IMR-90 (cell line): ENCODE data around the gene DDC. TPM values are rescaled to one million over a fixed set of nuclear protein-coding genes. Genes with fewer than 3 reads are reported as not detected.

Experiments used
- ATAC-seq: fragments of 200-7000 bp; cut with Tn5 transposase; 2 replicates; pipeline ENCODE4 v1.9.1; 2020; ENCODE audit warnings: low read depth, mild to moderate bottlenecking, moderate library complexity
- BruUV-seq: library from RNA; stranded (reverse); fragments of 400-500 nt; replicated peaks from 2 replicates; lab custom pipeline; 2021; lab: Mats Ljungman, UMichigan
- CTCF ChIA-PET: fragments of 300-600 bp; formaldehyde crosslinking; extraction: SDS; loops from one replicate; lab custom pipeline; 2021; ENCODE audit warnings: antibody characterized with exemption; lab: Yijun Ruan, JAX
- POLR2A ChIA-PET: fragments of 300-600 bp; sonication (Branson Sonifier 250); formaldehyde crosslinking; loops from one replicate; lab custom pipeline; 2022; ENCODE audit warnings: antibody characterized with exemption; ENCODE audit not compliant: unreplicated experiment; lab: Charles Lee
- DNase-seq: peaks from one replicate; pipeline ENCODE4 v3.0.0; 2013
- H2AFZ ChIP-seq: replicated peaks from 2 replicates; pipeline ENCODE3; 2013; ENCODE audit warnings: low read length, mild to moderate bottlenecking; ENCODE audit not compliant: poor library complexity
- H2AK5ac ChIP-seq: 2 replicates; pipeline ENCODE4 v1.6.1; 2013; ENCODE audit warnings: low read depth, low read length, inconsistent platforms
- H2AK9ac ChIP-seq: replicated peaks from 2 replicates; pipeline ENCODE3; 2013; ENCODE audit warnings: mild to moderate bottlenecking, low read depth, low read length, moderate library complexity; ENCODE audit not compliant: poor library complexity
- H2BK120ac ChIP-seq: 2 replicates; pipeline ENCODE4 v1.6.1; 2013; ENCODE audit warnings: low read depth, low read length, inconsistent platforms
- H2BK15ac ChIP-seq: 3 replicates; pipeline ENCODE4 v1.6.1; 2013; ENCODE audit warnings: low read depth, low read length, inconsistent platforms
- H2BK20ac ChIP-seq: 2 replicates; pipeline ENCODE4 v1.6.1; 2013; ENCODE audit warnings: low read depth, mild to moderate bottlenecking, inconsistent platforms, low read length, moderate library complexity
- H2BK5ac ChIP-seq: 2 replicates; pipeline ENCODE4 v1.6.1; 2013; ENCODE audit warnings: mild to moderate bottlenecking, low read depth, low read length, inconsistent platforms; ENCODE audit not compliant: poor library complexity, severe bottlenecking
- H3K14ac ChIP-seq: replicated peaks from 2 replicates; pipeline ENCODE4 v1.6.1; 2013; ENCODE audit warnings: low read depth, low read length, inconsistent platforms
- H3K18ac ChIP-seq: 2 replicates; pipeline ENCODE4 v1.6.1; 2013; ENCODE audit warnings: low read depth, low read length, control low read depth
- H3K23ac ChIP-seq: 2 replicates; pipeline ENCODE4 v1.6.1; 2013; ENCODE audit warnings: low read depth, low read length, inconsistent platforms
- H3K27ac ChIP-seq: 2 replicates; pipeline ENCODE4 v1.5.1; 2013; ENCODE audit warnings: mild to moderate bottlenecking, control low read depth, low read length; ENCODE audit not compliant: insufficient read depth
- H3K27me3 ChIP-seq: 2 replicates; pipeline ENCODE4 v1.6.1; 2013; ENCODE audit warnings: low read length; ENCODE audit not compliant: control insufficient read depth, insufficient read depth
- H3K36me3 ChIP-seq: 2 replicates; pipeline ENCODE4 v1.6.1; 2013; ENCODE audit warnings: low read length, mixed read lengths; ENCODE audit not compliant: control insufficient read depth, insufficient read depth
- H3K4ac ChIP-seq: 2 replicates; pipeline ENCODE4 v1.6.1; 2013; ENCODE audit warnings: low read depth, low read length, inconsistent platforms
- H3K4me1 ChIP-seq: 2 replicates; pipeline ENCODE4 v1.6.1; 2013; ENCODE audit warnings: low read length, mixed read lengths; ENCODE audit not compliant: control insufficient read depth, insufficient read depth
- H3K4me2 ChIP-seq: 2 replicates; pipeline ENCODE4 v1.6.1; 2013; ENCODE audit warnings: low read depth, mild to moderate bottlenecking, control low read depth, low read length, moderate library complexity
- H3K4me3 ChIP-seq: 2 replicates; pipeline ENCODE4 v1.5.1; 2013; ENCODE audit warnings: low read depth, mild to moderate bottlenecking, control low read depth, low read length, moderate library complexity; ENCODE audit not compliant: insufficient read depth
- H3K56ac ChIP-seq: 2 replicates; pipeline ENCODE4 v1.6.1; 2013; ENCODE audit warnings: low read length, inconsistent platforms; ENCODE audit not compliant: insufficient read depth; ENCODE audit errors: extremely low read depth
- H3K79me1 ChIP-seq, 2 experiments: 2 replicates each; pipeline ENCODE4 v1.6.1; 2013; ENCODE audit warnings: low read length in 2 of 2, inconsistent platforms in 1 of 2, low read depth in 1 of 2
- H3K9ac ChIP-seq: 2 replicates; pipeline ENCODE4 v1.6.1; 2013; ENCODE audit warnings: low read depth, low read length, control low read depth
- H3K9me1 ChIP-seq: 2 replicates; pipeline ENCODE4 v1.6.1; 2013; ENCODE audit warnings: low read length, inconsistent platforms; ENCODE audit not compliant: insufficient read depth
- H3K9me3 ChIP-seq: 2 replicates; pipeline ENCODE4 v1.6.1; 2013; ENCODE audit warnings: low read length; ENCODE audit not compliant: control insufficient read depth, insufficient read depth
- H4K20me1 ChIP-seq: 2 replicates; pipeline ENCODE4 v1.6.1; 2013; ENCODE audit warnings: low read length, inconsistent platforms; ENCODE audit not compliant: insufficient read depth
- H4K5ac ChIP-seq: 2 replicates; pipeline ENCODE4 v1.6.1; 2013; ENCODE audit warnings: mild to moderate bottlenecking, low read depth, low read length, control low read depth
- H4K8ac ChIP-seq, 2 experiments: 2 replicates each; pipeline ENCODE4 v1.6.1; 2013; ENCODE audit warnings: low read depth in 2 of 2, low read length in 2 of 2, control low read depth in 1 of 2, inconsistent platforms in 1 of 2
- H4K91ac ChIP-seq: 2 replicates; pipeline ENCODE4 v1.6.1; 2013; ENCODE audit warnings: low read depth, low read length, inconsistent platforms; ENCODE audit not compliant: insufficient read depth
- BHLHE40 ChIP-seq: fragments of 150-350 bp; IDR thresholded peaks from 2 replicates; pipeline ENCODE4 v1.6.1; 2016; ENCODE audit warnings: mild to moderate bottlenecking, low read depth, low read length
- CEBPB ChIP-seq: IDR thresholded peaks from 2 replicates; pipeline ENCODE4 v1.6.1; 2012; ENCODE audit warnings: low read depth, low read length, improper control_type of control experiment
- CHD1 ChIP-seq: IDR thresholded peaks from 2 replicates; pipeline ENCODE4 v1.6.1; 2012; ENCODE audit warnings: low read depth, low read length, improper control_type of control experiment
- CTCF ChIP-seq: conservative IDR thresholded peaks from 2 replicates; pipeline ENCODE4 v1.5.1; 2012; ENCODE audit warnings: mild to moderate bottlenecking, low read depth, low read length, improper control_type of control experiment
- ELK1 ChIP-seq: fragments of 150-350 bp; IDR thresholded peaks from 2 replicates; pipeline ENCODE4 v1.6.1; 2016; ENCODE audit warnings: low read depth, mild to moderate bottlenecking, low read length, moderate library complexity, borderline replicate concordance
- FOS ChIP-seq: fragments of 150-350 bp; IDR thresholded peaks from 2 replicates; pipeline ENCODE4 v1.6.1; 2016; ENCODE audit warnings: low read depth, low read length
- MAFK ChIP-seq: IDR thresholded peaks from 2 replicates; pipeline ENCODE4 v1.6.1; 2012; ENCODE audit warnings: low read depth, low read length, improper control_type of control experiment
- MAZ ChIP-seq: IDR thresholded peaks from 2 replicates; pipeline ENCODE4 v1.6.1; 2012; ENCODE audit warnings: low read depth, mild to moderate bottlenecking, low read length, improper control_type of control experiment, moderate library complexity, borderline replicate concordance
- MXI1 ChIP-seq: IDR thresholded peaks from 2 replicates; pipeline ENCODE4 v1.6.1; 2012; ENCODE audit warnings: low read depth, mild to moderate bottlenecking, low read length, moderate library complexity, borderline replicate concordance
- NFE2L2 ChIP-seq: fragments of 150-350 bp; IDR thresholded peaks from 2 replicates; pipeline ENCODE4 v1.6.1; 2016; ENCODE audit warnings: low read depth, mild to moderate bottlenecking, low read length
- POLR2A ChIP-seq: IDR thresholded peaks from 2 replicates; pipeline ENCODE4 v1.6.1; 2012; ENCODE audit warnings: mild to moderate bottlenecking, low read depth, low read length
- RAD21 ChIP-seq: IDR thresholded peaks from 2 replicates; pipeline ENCODE4 v1.6.1; 2012; ENCODE audit warnings: low read length, improper control_type of control experiment
- RCOR1 ChIP-seq: IDR thresholded peaks from 2 replicates; pipeline ENCODE4 v1.6.1; 2012; ENCODE audit warnings: mild to moderate bottlenecking, low read length, improper control_type of control experiment; ENCODE audit not compliant: insufficient replicate concordance
- RFX5 ChIP-seq: IDR thresholded peaks from 2 replicates; pipeline ENCODE4 v1.8.0; 2012; ENCODE audit warnings: low read depth, mild to moderate bottlenecking, low read length, moderate library complexity
- SMC3 ChIP-seq: fragments of 150-350 bp; IDR thresholded peaks from 2 replicates; pipeline ENCODE4 v1.6.1; 2016; ENCODE audit warnings: low read depth, mild to moderate bottlenecking, antibody characterized with exemption, low read length, moderate library complexity
- USF2 ChIP-seq: fragments of 150-350 bp; IDR thresholded peaks from 2 replicates; pipeline ENCODE4 v1.6.1; 2017; ENCODE audit warnings: mild to moderate bottlenecking, antibody characterized with exemption, low read length, low read depth
- WGBS, 2 experiments: methylation state at CpG; one replicate each; pipeline versions ENCODE4 v1.1.5 to v1.1.7; 2013; ENCODE audit warnings: missing lambda C conversion rate in 2 of 2; ENCODE audit not compliant: insufficient read length in 1 of 2; ENCODE audit errors: extremely low coverage in 2 of 2; 5-methylcytosine and 5-hydroxymethylcytosine counted together
- dilution Hi-C: fragments of 300-500 bp; cut with HindIII; formaldehyde crosslinking; loops from one replicate; pipeline ENCODE4 v1.14.3; 2018; ENCODE audit warnings: low sequenced_read_pairs; ENCODE audit not compliant: unreplicated experiment
- in situ Hi-C: fragments of 300-500 bp; cut with MboI; formaldehyde crosslinking; loops from 3 replicates; pipeline ENCODE4 v1.14.3; 2019; ENCODE audit warnings: low sequenced_read_pairs, inconsistent platforms, mixed read lengths
- intact Hi-C: fragments of 100-400 bp; cut with micrococcal nuclease; formaldehyde crosslinking; loops from 2 replicates; pipeline ENCODE4 v1.10.0; 2022
- polyA plus RNA-seq, 3 experiments: library from polyadenylated mRNA; depleted of rRNA; stranded (reverse); fragments of >200 nt; gene quantifications; 2 replicates each; pipeline ENCODE4 v1.2.3, GENCODE V29; 2012; ENCODE audit warnings: low replicate concordance in 1 of 3
- total RNA-seq: library from RNA; depleted of rRNA; stranded (reverse); fragments of >200 nt; gene quantifications from 2 replicates; pipeline ENCODE4 v1.2.3, GENCODE V29; 2012

DDC gene
- total and polyA plus RNA-seq, 2 of the 4 experiments (the other 2 are of a cell fraction) = not detected

GRCh38 chr7:50589364-50589763 is 24.2 kb upstream of the DDC start:
- Histone ChIP-seq H3K23ac (no peak overlapping the region), H3K36me3 (peaks cover 12% of the 10 kb centered on the region), H2BK20ac (no peak overlapping the region), H2AK5ac (no peak overlapping the region), H3K27me3 (no peaks in the 10 kb centered on the region), H3K4me1 (no peaks in the 10 kb centered on the region), H3K14ac (no peak overlapping the region), H3K4ac (no peak overlapping the region), H3K9me1 (no peaks in the 10 kb centered on the region), H4K91ac (no peak overlapping the region), H3K4me2 (no peak overlapping the region), H3K27ac (no peak overlapping the region), H3K56ac (no peak overlapping the region), H4K5ac (no peak overlapping the region), H3K79me1 (no peaks in the 10 kb centered on the region), H3K4me3 (no peak overlapping the region), H2BK120ac (no peak overlapping the region), H2AK9ac (no peak overlapping the region), H2AFZ (no peak overlapping the region), H3K9ac (no peak overlapping the region), H2BK5ac (no peak overlapping the region), H3K18ac (no peak overlapping the region), H4K8ac (no peak overlapping the region), H3K9me3 (no peaks in the 10 kb centered on the region), H2BK15ac (no peak overlapping the region), H4K20me1 (no peaks in the 10 kb centered on the region; the same call in 1 of the 2 replicates)
- WGBS, 2 experiments = 67% methylated on average over 1 of the region's 2 CpGs; no CpG with 5 or more reads in 1 of the 2 experiments
- dilution Hi-C loops (no loop called here), in situ Hi-C loops (no loop called here), intact Hi-C loops (no loop called here)
- ChIA-PET POLR2A (no interaction called here), CTCF (no interaction called here)
- no peak for ATAC-seq
- TF ChIP-seq USF2 (no peak), MAFK (no peak), NFE2L2 (no peak), RFX5 (no peak), RAD21 (no peak), POLR2A (no peak), ELK1 (no peak), FOS (no peak), SMC3 (no peak), CHD1 (no peak), RCOR1 (no peak), MAZ (no peak), BHLHE40 (no peak), CEBPB (no peak), CTCF (no peak), MXI1 (no peak)
- DNase-seq = no peak
- BruUV-seq = no TSS peak
